Rectal smooth muscle tissue (tissue), 1 donor: ENCODE measurements around the gene CEP131.

Experiments
- H3K27ac ChIP-seq: one replicate; pipeline ENCODE4 v1.7.0; 2013; ENCODE audit warnings: low read depth, low read length, inconsistent platforms
- H3K27me3 ChIP-seq: one replicate; pipeline ENCODE4 v1.7.0; 2013; ENCODE audit warnings: low read length; ENCODE audit not compliant: control insufficient read depth, insufficient read depth
- H3K36me3 ChIP-seq: one replicate; pipeline ENCODE4 v1.7.0; 2013; ENCODE audit warnings: low read length; ENCODE audit not compliant: control insufficient read depth, insufficient read depth
- H3K4me1 ChIP-seq: one replicate; pipeline ENCODE4 v1.7.0; 2013; ENCODE audit warnings: low read length; ENCODE audit not compliant: control insufficient read depth, insufficient read depth
- H3K4me3 ChIP-seq: one replicate; pipeline ENCODE4 v1.7.0; 2013; ENCODE audit warnings: low read length
- H3K9ac ChIP-seq: one replicate; pipeline ENCODE4 v1.7.0; 2013; ENCODE audit warnings: low read length

CEP131 gene

GRCh38 chr17:81196505-81197408, 26.0 kb downstream of the CEP131 start:
- Histone ChIP-seq H3K36me3 (peaks cover 3% of the 10 kb centered on the region), H3K4me1 (no peaks in the 10 kb centered on the region), H3K27me3 (no peaks in the 10 kb centered on the region), H3K9ac (no peak overlapping the region), H3K4me3 (no peak overlapping the region), H3K27ac (no peak overlapping the region)

GRCh38 chr17:81195941-81196495, 26.7 kb downstream of the CEP131 start:
- Histone ChIP-seq H3K27ac (no peak overlapping the region), H3K4me1 (no peaks in the 10 kb centered on the region), H3K36me3 (peaks cover 3% of the 10 kb centered on the region), H3K9ac (no peak overlapping the region), H3K4me3 (no peak overlapping the region), H3K27me3 (no peaks in the 10 kb centered on the region)

GRCh38 chr17:81194941-81195901, 27.5 kb downstream of the CEP131 start:
- Histone ChIP-seq H3K4me1 (no peaks in the 10 kb centered on the region), H3K9ac (no peak overlapping the region), H3K27ac (no peak overlapping the region), H3K36me3 (peaks cover 3% of the 10 kb centered on the region), H3K4me3 (no peak overlapping the region), H3K27me3 (no peaks in the 10 kb centered on the region)

GRCh38 chr17:81194225-81194760, 28.5 kb downstream of the CEP131 start:
- no peaks in the 10 kb centered on the region for H3K4me1 ChIP-seq
- no peak overlapping the region for H3K27ac ChIP-seq
- no peak overlapping the region for H3K4me3 ChIP-seq
- peaks cover 3% of the 10 kb centered on the region for H3K36me3 ChIP-seq
- no peak overlapping the region for H3K9ac ChIP-seq
- H3K27me3 ChIP-seq: no peaks in the 10 kb centered on the region

GRCh38 chr17:81193470-81194224, 29.1 kb downstream of the CEP131 start:
- H3K4me1 ChIP-seq: no peaks in the 10 kb centered on the region
- no peaks in the 10 kb centered on the region for H3K36me3 ChIP-seq
- no peak overlapping the region for H3K9ac ChIP-seq
- H3K4me3 ChIP-seq: no peak overlapping the region
- no peak overlapping the region for H3K27ac ChIP-seq
- no peaks in the 10 kb centered on the region for H3K27me3 ChIP-seq

GRCh38 chr17:81193051-81193410, 29.7 kb downstream of the CEP131 start:
- Histone ChIP-seq H3K36me3 (no peaks in the 10 kb centered on the region), H3K4me1 (no peaks in the 10 kb centered on the region), H3K4me3 (no peak overlapping the region), H3K9ac (no peak overlapping the region), H3K27me3 (no peaks in the 10 kb centered on the region), H3K27ac (no peak overlapping the region)

- Histone ChIP-seq H3K4me1 (no peaks in the 10 kb centered on the region), H3K27ac (no peak overlapping the region), H3K36me3 (no peaks in the 10 kb centered on the region)
Observed at GRCh38 chr17:81192386-81193050, 30.2 kb downstream of the CEP131 start.

GRCh38 chr17:81191646-81192045, 31.1 kb downstream of the CEP131 start:
- no peaks in the 10 kb centered on the region for H3K36me3 ChIP-seq

More at GRCh38 chr17:81192386-81193050, 30.2 kb downstream of the CEP131 start:
- H3K4me3 ChIP-seq: no peak overlapping the region
- H3K27me3 ChIP-seq: no peaks in the 10 kb centered on the region
- no peak overlapping the region for H3K9ac ChIP-seq

GRCh38 chr17:81191116-81191515, 31.6 kb downstream of the CEP131 start:
- no peaks in the 10 kb centered on the region for H3K36me3 ChIP-seq
- H3K4me1 ChIP-seq: no peaks in the 10 kb centered on the region
- no peak overlapping the region for H3K27ac ChIP-seq

More at GRCh38 chr17:81191646-81192045, 31.1 kb downstream of the CEP131 start:
- Histone ChIP-seq H3K27me3 (no peaks in the 10 kb centered on the region), H3K27ac (no peak overlapping the region), H3K4me3 (no peak overlapping the region), H3K9ac (no peak overlapping the region), H3K4me1 (no peaks in the 10 kb centered on the region)

GRCh38 chr17:81190591-81190990, 32.2 kb downstream of the CEP131 start:
- no peaks in the 10 kb centered on the region for H3K36me3 ChIP-seq
- no peaks in the 10 kb centered on the region for H3K27me3 ChIP-seq
- H3K9ac ChIP-seq: no peak overlapping the region
- no peak overlapping the region for H3K27ac ChIP-seq
- H3K4me3 ChIP-seq: no peak overlapping the region
- no peaks in the 10 kb centered on the region for H3K4me1 ChIP-seq

More at GRCh38 chr17:81191116-81191515, 31.6 kb downstream of the CEP131 start:
- Histone ChIP-seq H3K27me3 (no peaks in the 10 kb centered on the region), H3K9ac (no peak overlapping the region), H3K4me3 (no peak overlapping the region)
